Esophagus muscularis mucosa (tissue), 4 donors: Measurements from ENCODE around the gene RPAP2. TPM values are rescaled to one million over a fixed set of nuclear protein-coding genes. Genes with fewer than 3 reads are reported as not detected.
"Not testable (repeated sequence)": the region's sequence is repeated elsewhere in the genome, so short reads cannot be mapped to it uniquely, and the experiment has no call there.

Experiments
- DNase-seq: peaks from one replicate; pipeline ENCODE4 v3.0.0-alpha.2; 2017; ENCODE audit errors: extremely low spot score
- H3K27ac ChIP-seq, 4 donors: fragments of 200-600 bp; sonication (generic); replicated peaks in 1 of 4; 1 replicate in 3 of 4; 2 replicates in 1 of 4; pipeline ENCODE4 v1.5.1; 2016 to 2019; ENCODE audit warnings: mild to moderate bottlenecking in 1 of 4
- H3K27me3 ChIP-seq, 4 donors: fragments of 200-600 bp; sonication (generic); one replicate each; pipeline versions ENCODE4 v1.5.1 to v1.6.0; 2016 to 2019
- H3K36me3 ChIP-seq, 4 donors: fragments of 200-600 bp; sonication (generic); one replicate each; pipeline ENCODE4 v1.5.1; 2016 to 2019
- H3K4me1 ChIP-seq, 4 donors: fragments of 200-600 bp; sonication (generic); one replicate each; pipeline ENCODE4 v1.5.1; 2016 to 2019
- H3K4me3 ChIP-seq, 4 donors: fragments of 200-600 bp; sonication (generic); 1 replicate in 2 of 4; 2 replicates in 2 of 4; pipeline ENCODE4 v1.5.1; 2016 to 2019; ENCODE audit warnings: mild to moderate bottlenecking in 4 of 4, moderate library complexity in 1 of 4
- H3K9me3 ChIP-seq, 4 donors: fragments of 200-600 bp; sonication (generic); 1 replicate in 3 of 4; 2 replicates in 1 of 4; pipeline ENCODE4 v1.5.1; 2016 to 2019
- EP300 ChIP-seq: sonication (generic); formaldehyde crosslinking; IDR thresholded peaks from one replicate; pipeline ENCODE4 v1.6.1; 2017; ENCODE audit warnings: antibody characterized with exemption
- POLR2A ChIP-seq: fragments of 450-650 bp; IDR thresholded peaks from one replicate; pipeline ENCODE4 v1.6.1; 2017; ENCODE audit warnings: antibody characterized with exemption, moderate library complexity, mild to moderate bottlenecking, low read depth
- POLR2AphosphoS5 ChIP-seq, 2 donors: sonication (generic); formaldehyde crosslinking; IDR thresholded peaks; one replicate each; pipeline ENCODE4 v1.6.1; 2017; ENCODE audit warnings: antibody characterized with exemption in 2 of 2
- WGBS: methylation state at CpG from one replicate; pipeline ENCODE4 v1.1.5; 2018; 5-methylcytosine and 5-hydroxymethylcytosine counted together
- intact Hi-C: fragments of 100-400 bp; cut with DNase I; formaldehyde crosslinking; loops from one replicate; pipeline ENCODE4 v1.15.1; 2023
- total RNA-seq, 4 donors: library from RNA; depleted of rRNA; stranded (reverse); fragments of >200 nt; gene quantifications; one replicate each; pipeline versions ENCODE4 v1.1.0 to v1.2.1, GENCODE V29; 2016
- TF ChIP-seq, protein P1 (sequence below), 3 experiments: fragments of 200-600 bp in 2 of 3; fragments of 450-650 bp in 1 of 3; sonication (generic) in 2 of 3; IDR thresholded peaks; one replicate each; pipeline ENCODE4 v1.5.1; 2017 to 2019; ENCODE audit warnings: antibody characterized with exemption in 3 of 3, mild to moderate bottlenecking in 2 of 3, moderate library complexity in 1 of 3

RPAP2 gene
- total RNA-seq, 4 donors from 2014 or later, result 8.9 to 13.3 (median 12.8) TPM

DNA sequence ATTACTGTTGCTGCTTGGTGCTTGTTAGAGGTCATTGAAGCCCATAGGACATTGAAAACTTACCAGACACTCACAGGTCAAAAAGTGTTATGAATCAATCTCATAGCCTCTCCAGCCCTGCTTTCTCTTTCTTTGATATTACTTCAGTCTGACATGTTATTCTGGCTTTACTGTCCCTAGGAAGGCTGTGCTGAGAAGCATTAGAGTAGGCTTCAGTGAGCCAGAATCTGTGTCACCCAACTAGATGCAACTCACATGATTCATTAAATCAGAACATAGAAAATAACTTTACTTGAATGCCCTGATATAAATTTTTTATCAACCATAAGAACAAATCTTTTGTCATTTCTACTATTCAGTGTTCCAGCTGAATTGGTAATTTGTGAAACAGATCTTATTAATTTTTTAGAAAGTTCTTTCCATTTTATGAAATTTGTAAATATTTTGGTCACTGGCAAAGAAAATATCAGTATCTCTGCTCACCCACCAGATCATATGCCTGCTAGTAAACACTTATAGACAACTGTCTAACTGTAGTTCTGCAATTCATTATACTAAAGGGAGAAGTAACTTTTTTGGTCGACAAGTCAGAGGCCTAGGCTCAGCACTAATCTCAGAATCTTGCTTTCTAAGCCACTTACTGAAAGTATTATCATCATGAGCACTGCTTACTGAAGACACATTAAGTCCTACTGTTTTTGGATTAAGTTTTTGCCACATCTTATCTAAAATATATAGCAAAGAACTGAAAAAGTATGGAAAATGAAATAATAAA lies 48.2 kb downstream of the RPAP2 start:
- no peak for TF ChIP-seq POLR2A
- no peak for TF ChIP-seq EP300
- TF ChIP-seq POLR2AphosphoS5 (IDR thresholded peaks at IDR 0.05), result no peak
- TF ChIP-seq, protein P1, sequence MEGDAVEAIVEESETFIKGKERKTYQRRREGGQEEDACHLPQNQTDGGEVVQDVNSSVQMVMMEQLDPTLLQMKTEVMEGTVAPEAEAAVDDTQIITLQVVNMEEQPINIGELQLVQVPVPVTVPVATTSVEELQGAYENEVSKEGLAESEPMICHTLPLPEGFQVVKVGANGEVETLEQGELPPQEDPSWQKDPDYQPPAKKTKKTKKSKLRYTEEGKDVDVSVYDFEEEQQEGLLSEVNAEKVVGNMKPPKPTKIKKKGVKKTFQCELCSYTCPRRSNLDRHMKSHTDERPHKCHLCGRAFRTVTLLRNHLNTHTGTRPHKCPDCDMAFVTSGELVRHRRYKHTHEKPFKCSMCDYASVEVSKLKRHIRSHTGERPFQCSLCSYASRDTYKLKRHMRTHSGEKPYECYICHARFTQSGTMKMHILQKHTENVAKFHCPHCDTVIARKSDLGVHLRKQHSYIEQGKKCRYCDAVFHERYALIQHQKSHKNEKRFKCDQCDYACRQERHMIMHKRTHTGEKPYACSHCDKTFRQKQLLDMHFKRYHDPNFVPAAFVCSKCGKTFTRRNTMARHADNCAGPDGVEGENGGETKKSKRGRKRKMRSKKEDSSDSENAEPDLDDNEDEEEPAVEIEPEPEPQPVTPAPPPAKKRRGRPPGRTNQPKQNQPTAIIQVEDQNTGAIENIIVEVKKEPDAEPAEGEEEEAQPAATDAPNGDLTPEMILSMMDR (IDR thresholded peaks at IDR 0.05), result no peak
- intact Hi-C loops, result no loop called here
- Histone ChIP-seq H3K4me1 (no peaks in the 10 kb centered on the region), H3K36me3 (peaks cover 11 to 78% (median 39%) of the 10 kb centered on the region in 4 donors), H3K9me3 (peaks cover 0 to 1% (median 0%) of the 10 kb centered on the region in 4 donors), H3K4me3 (no peak overlapping the region), H3K27ac (no peak overlapping the region), H3K27me3 (no peaks in the 10 kb centered on the region)
- WGBS, result 59% methylated on average over 1 of the region's 1 CpG
- DNase-seq, result no peak

DNA sequence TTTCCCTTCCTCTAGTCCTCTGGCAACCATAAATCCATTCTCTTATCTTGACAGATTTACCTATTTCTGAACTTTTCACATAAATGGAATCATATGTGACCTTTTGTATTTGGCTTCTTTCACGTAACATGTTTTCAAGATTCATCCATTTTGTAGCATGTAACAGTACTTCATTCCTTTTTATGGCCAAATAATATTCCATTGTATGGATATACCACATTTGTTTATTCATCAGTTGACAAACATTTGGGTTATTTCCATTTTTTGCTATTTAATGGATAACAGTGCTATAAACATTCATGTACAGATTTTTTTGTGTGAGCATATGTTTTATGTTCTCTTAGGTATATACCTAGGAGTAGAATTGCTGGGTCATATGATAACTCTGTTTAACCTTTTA lies 54.0 kb downstream of the RPAP2 start:
- no peak overlapping the region for H3K4me3 ChIP-seq
- TF ChIP-seq POLR2A (no peak), EP300 (no peak), POLR2AphosphoS5 (IDR thresholded peaks at IDR 0.05) (no peak)
- TF ChIP-seq, protein P1 (IDR thresholded peaks at IDR 0.05), result no peak
- H3K27ac ChIP-seq, result no peak overlapping the region
- peaks cover 12 to 86% (median 48%) of the 10 kb centered on the region in 4 donors for H3K36me3 ChIP-seq
- no peak for DNase-seq
- no peaks in the 10 kb centered on the region for H3K4me1 ChIP-seq
- no peaks in the 10 kb centered on the region for H3K27me3 ChIP-seq
- intact Hi-C loops, result no loop called here
- 100% methylated on average over 1 of the region's 1 CpG for WGBS
- H3K9me3 ChIP-seq, result peaks cover 0 to 4% (median 0%) of the 10 kb centered on the region in 4 donors

DNA sequence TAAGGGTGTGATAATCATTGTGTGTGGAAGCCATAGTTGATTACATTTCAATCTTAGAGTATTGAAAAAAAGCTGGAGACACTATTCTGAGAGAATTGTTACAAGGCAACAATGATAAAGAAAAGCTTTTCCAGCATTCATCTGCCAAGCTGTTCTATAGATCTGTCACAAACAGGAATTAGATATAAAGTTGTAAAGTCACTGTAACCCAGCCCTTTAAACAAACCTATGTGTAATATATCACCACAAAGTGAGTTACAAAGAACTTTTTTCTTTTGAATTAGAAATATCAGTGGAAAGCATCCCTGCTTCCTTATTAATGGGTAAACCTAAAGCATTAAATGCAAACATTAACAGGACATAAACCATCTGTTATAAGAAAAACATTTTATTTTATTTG lies 55.4 kb downstream of the RPAP2 start:
- Histone ChIP-seq H3K4me3 (no peak overlapping the region), H3K27me3 (no peaks in the 10 kb centered on the region), H3K4me1 (no peaks in the 10 kb centered on the region), H3K9me3 (peaks cover 0 to 4% (median 0%) of the 10 kb centered on the region in 4 donors), H3K36me3 (peaks cover 19 to 86% (median 50%) of the 10 kb centered on the region in 4 donors), H3K27ac (no peak overlapping the region)
- no peak for DNase-seq
- intact Hi-C loops, result no loop called here
- TF ChIP-seq POLR2A (no peak), EP300 (no peak), POLR2AphosphoS5 (IDR thresholded peaks at IDR 0.05) (no peak)
- TF ChIP-seq, protein P1 (IDR thresholded peaks at IDR 0.05), result no peak

DNA sequence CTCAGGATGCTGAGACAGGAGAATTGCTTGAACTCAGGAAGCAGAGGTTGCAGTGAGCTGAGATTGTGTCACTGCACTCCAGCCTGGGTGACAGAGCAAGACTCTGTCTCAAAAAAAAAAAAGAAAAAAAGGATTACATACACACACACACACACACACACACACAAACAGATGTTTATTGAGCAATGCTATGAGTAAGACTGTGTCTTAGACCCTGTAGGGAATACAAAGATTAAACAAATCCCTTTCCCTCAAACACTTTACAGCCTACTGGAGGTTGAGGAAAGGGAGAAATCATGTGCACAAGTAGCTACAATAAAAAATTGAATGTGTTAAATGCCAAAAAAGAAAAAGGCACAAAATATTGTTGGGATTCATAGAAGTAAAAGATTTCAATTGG lies 58.1 kb downstream of the RPAP2 start:
- intact Hi-C loops, result no loop called here
- DNase-seq, result no peak
- Histone ChIP-seq H3K9me3 (peaks cover 0 to 4% (median 0%) of the 10 kb centered on the region in 4 donors), H3K4me1 (no peaks in the 10 kb centered on the region), H3K27me3 (no peaks in the 10 kb centered on the region), H3K27ac (no peak overlapping the region), H3K36me3 (peaks cover 19 to 76% (median 39%) of the 10 kb centered on the region in 4 donors), H3K4me3 (no peak overlapping the region)
- no peak for TF ChIP-seq POLR2A

DNA sequence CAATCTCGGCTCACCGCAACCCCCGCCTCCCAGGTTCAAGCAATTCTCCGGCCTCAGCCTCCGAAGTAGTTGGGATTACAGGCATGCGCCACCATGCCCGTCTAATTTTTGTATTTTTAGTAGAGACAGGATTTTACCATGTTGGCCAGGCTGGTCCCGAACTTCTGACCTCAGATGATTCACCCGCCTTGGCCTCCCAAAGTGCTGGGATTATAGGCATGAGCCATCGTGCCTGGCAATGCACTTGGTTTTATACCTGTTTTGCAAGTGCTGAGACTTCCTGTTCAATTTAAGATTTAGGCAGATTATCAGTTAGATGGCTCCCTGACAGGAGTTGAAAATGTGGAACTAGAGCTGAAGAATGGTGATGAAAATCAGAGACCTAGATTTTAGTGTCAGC lies 60.5 kb downstream of the RPAP2 start:
- H3K27ac ChIP-seq, intact Hi-C loops, H3K27me3 ChIP-seq, H3K4me3 ChIP-seq, H3K4me1 ChIP-seq, DNase-seq, H3K9me3 ChIP-seq: not testable (repeated sequence)
- 96% methylated on average over 10 of the region's 10 CpGs for WGBS
- H3K36me3 ChIP-seq, result peaks cover 19 to 55% (median 28%) of the 10 kb centered on the region in 4 donors

DNA sequence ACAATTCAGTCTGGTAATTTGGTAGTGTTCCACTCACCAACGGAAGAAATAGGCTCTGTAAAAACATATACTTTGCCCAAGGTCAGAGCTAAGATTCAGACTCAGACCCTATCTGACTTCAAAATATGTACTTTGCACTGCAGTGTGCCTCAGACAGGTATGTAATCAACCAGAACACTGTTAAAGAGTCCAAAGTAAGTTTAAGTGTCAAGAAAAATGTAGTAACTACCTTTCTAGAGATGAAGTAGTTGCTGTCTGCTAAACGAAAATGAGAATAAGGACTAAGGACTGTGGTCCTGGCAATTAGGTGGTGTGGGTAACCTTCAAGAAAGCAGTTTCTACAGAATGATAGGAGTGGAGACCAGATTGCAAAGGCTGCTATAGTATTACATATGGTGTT lies 61.1 kb downstream of the RPAP2 start:
- TF ChIP-seq EP300, result no peak
- TF ChIP-seq POLR2A, result no peak
- 96% methylated on average over 2 of the region's 2 CpGs for WGBS
- peaks cover 15 to 54% (median 27%) of the 10 kb centered on the region in 4 donors for H3K36me3 ChIP-seq
- no peaks in the 10 kb centered on the region for H3K4me1 ChIP-seq
- no peaks in the 10 kb centered on the region for H3K9me3 ChIP-seq
- no peak for DNase-seq
- no peaks in the 10 kb centered on the region for H3K27me3 ChIP-seq
- H3K27ac ChIP-seq, result no peak overlapping the region
- intact Hi-C loops, result no loop called here
- H3K4me3 ChIP-seq, result no peak overlapping the region
